ENCODE data around the gene MOCS1.

DNA sequence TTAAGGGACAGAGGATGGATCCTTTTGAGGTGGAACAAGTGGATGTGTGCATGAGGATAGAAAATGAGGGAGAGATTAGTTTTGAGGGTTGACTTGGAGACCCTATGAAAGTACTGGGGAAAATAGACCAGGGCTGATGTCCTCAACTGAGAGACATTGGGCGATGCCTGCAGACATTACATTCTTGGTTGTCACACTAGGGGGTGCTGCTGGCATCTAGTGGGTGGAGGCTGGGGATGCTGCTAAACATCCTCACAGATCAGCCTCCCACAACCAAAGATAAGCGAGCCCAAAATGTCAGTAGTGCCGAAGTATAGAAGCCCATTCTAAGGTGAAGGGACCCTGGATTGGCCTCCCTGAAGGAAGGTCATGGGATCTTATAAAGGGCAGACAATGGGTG is 63.3 kb downstream of the MOCS1 start:
- TF ChIP-seq, protein P1, sequence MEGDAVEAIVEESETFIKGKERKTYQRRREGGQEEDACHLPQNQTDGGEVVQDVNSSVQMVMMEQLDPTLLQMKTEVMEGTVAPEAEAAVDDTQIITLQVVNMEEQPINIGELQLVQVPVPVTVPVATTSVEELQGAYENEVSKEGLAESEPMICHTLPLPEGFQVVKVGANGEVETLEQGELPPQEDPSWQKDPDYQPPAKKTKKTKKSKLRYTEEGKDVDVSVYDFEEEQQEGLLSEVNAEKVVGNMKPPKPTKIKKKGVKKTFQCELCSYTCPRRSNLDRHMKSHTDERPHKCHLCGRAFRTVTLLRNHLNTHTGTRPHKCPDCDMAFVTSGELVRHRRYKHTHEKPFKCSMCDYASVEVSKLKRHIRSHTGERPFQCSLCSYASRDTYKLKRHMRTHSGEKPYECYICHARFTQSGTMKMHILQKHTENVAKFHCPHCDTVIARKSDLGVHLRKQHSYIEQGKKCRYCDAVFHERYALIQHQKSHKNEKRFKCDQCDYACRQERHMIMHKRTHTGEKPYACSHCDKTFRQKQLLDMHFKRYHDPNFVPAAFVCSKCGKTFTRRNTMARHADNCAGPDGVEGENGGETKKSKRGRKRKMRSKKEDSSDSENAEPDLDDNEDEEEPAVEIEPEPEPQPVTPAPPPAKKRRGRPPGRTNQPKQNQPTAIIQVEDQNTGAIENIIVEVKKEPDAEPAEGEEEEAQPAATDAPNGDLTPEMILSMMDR (IDR thresholded peaks at IDR 0.05): no peak
- no peak for TF ChIP-seq POLR2A (IDR thresholded peaks at IDR 0.05)
